Astrocyte (in vitro differentiated cells and primary cell): ENCODE results near the gene NTM. TPM values are rescaled to one million over a fixed set of nuclear protein-coding genes. Genes with fewer than 3 reads are reported as not detected.

ENCODE experiments used
- DNase-seq: peaks from one replicate; pipeline ENCODE4 v3.0.0-alpha.2; 2010; ENCODE audit warnings: low read depth
- FAIRE-seq: peaks from 2 replicates; lab custom pipeline; 2011; peaks lifted over from hg19 to GRCh38; lab: Jason Lieb, UNC
- H2AFZ ChIP-seq: 2 replicates; pipeline ENCODE4 v1.6.0; 2012; ENCODE audit warnings: low read depth, low read length, inconsistent platforms
- H3K27ac ChIP-seq: 2 replicates; pipeline ENCODE4 v1.5.1; 2011; ENCODE audit warnings: low read depth, low read length, inconsistent platforms
- H3K27me3 ChIP-seq: 2 replicates; pipeline ENCODE4 v1.6.0; 2011; ENCODE audit warnings: low read length, inconsistent platforms; ENCODE audit not compliant: insufficient read depth
- H3K36me3 ChIP-seq: 2 replicates; pipeline ENCODE4 v1.5.1; 2011; ENCODE audit warnings: low read length, inconsistent platforms; ENCODE audit not compliant: insufficient read depth
- H3K4me1 ChIP-seq: 2 replicates; pipeline ENCODE4 v1.5.1; 2011; ENCODE audit warnings: low read length, inconsistent platforms; ENCODE audit not compliant: insufficient read depth
- H3K4me2 ChIP-seq: 2 replicates; pipeline ENCODE4 v1.6.0; 2012; ENCODE audit warnings: low read length, inconsistent platforms
- H3K4me3 ChIP-seq: 2 replicates; pipeline ENCODE4 v1.5.1; 2011; ENCODE audit warnings: low read depth, mild to moderate bottlenecking, low read length, inconsistent platforms; ENCODE audit not compliant: insufficient read depth
- H3K79me2 ChIP-seq: 2 replicates; pipeline ENCODE4 v1.6.0; 2012; ENCODE audit warnings: mild to moderate bottlenecking, low read length, inconsistent platforms; ENCODE audit not compliant: insufficient read depth
- H3K9ac ChIP-seq: 2 replicates; pipeline ENCODE4 v1.6.0; 2012; ENCODE audit warnings: mild to moderate bottlenecking, low read length, inconsistent platforms
- H3K9me3 ChIP-seq: 2 replicates; pipeline ENCODE4 v1.5.1; 2012; ENCODE audit warnings: low read depth, mild to moderate bottlenecking, low read length, inconsistent platforms; ENCODE audit not compliant: insufficient read depth
- H4K20me1 ChIP-seq: 2 replicates; pipeline ENCODE4 v1.6.0; 2012; ENCODE audit warnings: low read length, inconsistent platforms; ENCODE audit not compliant: insufficient read depth
- H3K27ac Mint-ChIP-seq: one replicate; pipeline ENCODE4 v1.8.0; 2021; ENCODE audit warnings: mild to moderate bottlenecking, mixed read lengths; ENCODE audit not compliant: unreplicated experiment
- H3K27me3 Mint-ChIP-seq: one replicate; pipeline ENCODE4 v1.8.0; 2021; ENCODE audit warnings: low read depth, mixed read lengths; ENCODE audit not compliant: unreplicated experiment
- H3K36me3 Mint-ChIP-seq: one replicate; pipeline ENCODE4 v1.8.0; 2021; ENCODE audit warnings: low read depth, mixed read lengths; ENCODE audit not compliant: unreplicated experiment
- H3K4me1 Mint-ChIP-seq: one replicate; pipeline ENCODE4 v1.8.0; 2021; ENCODE audit warnings: low read depth, mixed read lengths; ENCODE audit not compliant: unreplicated experiment
- H3K4me3 Mint-ChIP-seq: one replicate; pipeline ENCODE4 v1.8.0; 2021; ENCODE audit warnings: mild to moderate bottlenecking, moderate library complexity, mixed read lengths; ENCODE audit not compliant: unreplicated experiment
- H3K9me3 Mint-ChIP-seq: one replicate; pipeline ENCODE4 v1.8.0; 2021; ENCODE audit warnings: mild to moderate bottlenecking, mixed read lengths; ENCODE audit not compliant: unreplicated experiment
- EZH2 ChIP-seq: IDR thresholded peaks from 2 replicates; pipeline ENCODE4 v1.6.1; 2012; ENCODE audit warnings: mild to moderate bottlenecking, low read length, inconsistent platforms; ENCODE audit not compliant: insufficient read depth
- total RNA-seq: library from RNA; stranded (reverse); gene quantifications from 2 replicates; pipeline ENCODE4 v1.2.1, GENCODE V29; 2021
- TF ChIP-seq, protein P1 (sequence below): IDR thresholded peaks from 2 replicates; pipeline ENCODE4 v1.5.1; 2011; ENCODE audit warnings: low read depth, mild to moderate bottlenecking, inconsistent platforms, low read length, moderate library complexity; ENCODE audit not compliant: insufficient read depth

NTM gene
- total RNA-seq, 1 donor from 2014 or later, result 98.2 TPM

- no peaks in the 10 kb centered on the region for H3K36me3 ChIP-seq
- H3K4me1 Mint-ChIP-seq, result peaks cover 14% of the 10 kb centered on the region
- no peaks in the 10 kb centered on the region for H3K9me3 ChIP-seq
- no peaks in the 10 kb centered on the region for H3K79me2 ChIP-seq
- FAIRE-seq, result no peak
- peaks cover 2% of the 10 kb centered on the region for H3K36me3 Mint-ChIP-seq
- H4K20me1 ChIP-seq, result no peaks in the 10 kb centered on the region
- H3K4me3 ChIP-seq, result no peak overlapping the region
- peak overlapping the region; percentile 40 for H3K4me2 ChIP-seq
- H3K27ac ChIP-seq, result no peak overlapping the region
- no peaks in the 10 kb centered on the region for H3K9me3 Mint-ChIP-seq
- H3K4me1 ChIP-seq, result peaks cover 11% of the 10 kb centered on the region
- H3K9ac ChIP-seq, result no peak overlapping the region
- no peak overlapping the region for H3K27ac Mint-ChIP-seq
- no peak for DNase-seq
- no peak overlapping the region for H3K4me3 Mint-ChIP-seq
- no peaks in the 10 kb centered on the region for H3K27me3 ChIP-seq
- H3K27me3 Mint-ChIP-seq, result peaks cover 14% of the 10 kb centered on the region
- H2AFZ ChIP-seq, result peak overlapping the region; percentile 20
- no peak for TF ChIP-seq EZH2
Observed at GRCh38 chr11:131695889-131696429, 325.5 kb downstream of the NTM start.

- no peaks in the 10 kb centered on the region for H3K36me3 ChIP-seq
- no peak for DNase-seq
- peaks cover 14% of the 10 kb centered on the region for H3K4me1 Mint-ChIP-seq
- H3K27me3 Mint-ChIP-seq, result peaks cover 14% of the 10 kb centered on the region
- H3K27ac ChIP-seq, result no peak overlapping the region
- no peaks in the 10 kb centered on the region for H3K9me3 Mint-ChIP-seq
- no peaks in the 10 kb centered on the region for H3K79me2 ChIP-seq
- H3K4me3 Mint-ChIP-seq, result no peak overlapping the region
- FAIRE-seq, result no peak
- peaks cover 2% of the 10 kb centered on the region for H3K36me3 Mint-ChIP-seq
- H2AFZ ChIP-seq, result no peak overlapping the region
- no peak overlapping the region for H3K27ac Mint-ChIP-seq
- H3K9ac ChIP-seq, result no peak overlapping the region
- H3K4me3 ChIP-seq, result no peak overlapping the region
- peak overlapping the region; percentile 40 for H3K4me2 ChIP-seq
- no peaks in the 10 kb centered on the region for H3K9me3 ChIP-seq
- TF ChIP-seq, protein P1, sequence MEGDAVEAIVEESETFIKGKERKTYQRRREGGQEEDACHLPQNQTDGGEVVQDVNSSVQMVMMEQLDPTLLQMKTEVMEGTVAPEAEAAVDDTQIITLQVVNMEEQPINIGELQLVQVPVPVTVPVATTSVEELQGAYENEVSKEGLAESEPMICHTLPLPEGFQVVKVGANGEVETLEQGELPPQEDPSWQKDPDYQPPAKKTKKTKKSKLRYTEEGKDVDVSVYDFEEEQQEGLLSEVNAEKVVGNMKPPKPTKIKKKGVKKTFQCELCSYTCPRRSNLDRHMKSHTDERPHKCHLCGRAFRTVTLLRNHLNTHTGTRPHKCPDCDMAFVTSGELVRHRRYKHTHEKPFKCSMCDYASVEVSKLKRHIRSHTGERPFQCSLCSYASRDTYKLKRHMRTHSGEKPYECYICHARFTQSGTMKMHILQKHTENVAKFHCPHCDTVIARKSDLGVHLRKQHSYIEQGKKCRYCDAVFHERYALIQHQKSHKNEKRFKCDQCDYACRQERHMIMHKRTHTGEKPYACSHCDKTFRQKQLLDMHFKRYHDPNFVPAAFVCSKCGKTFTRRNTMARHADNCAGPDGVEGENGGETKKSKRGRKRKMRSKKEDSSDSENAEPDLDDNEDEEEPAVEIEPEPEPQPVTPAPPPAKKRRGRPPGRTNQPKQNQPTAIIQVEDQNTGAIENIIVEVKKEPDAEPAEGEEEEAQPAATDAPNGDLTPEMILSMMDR, result no peak
- TF ChIP-seq EZH2, result no peak
- no peaks in the 10 kb centered on the region for H3K27me3 ChIP-seq
- H3K4me1 ChIP-seq, result peaks cover 11% of the 10 kb centered on the region
- no peaks in the 10 kb centered on the region for H4K20me1 ChIP-seq
Observed at GRCh38 chr11:131696690-131697089, 326.3 kb downstream of the NTM start.

GRCh38 chr11:131703311-131703710, 332.9 kb downstream of the NTM start:
- TF ChIP-seq, protein P1, result no peak
- TF ChIP-seq EZH2, result no peak
- H3K27me3 Mint-ChIP-seq, result peaks cover 4% of the 10 kb centered on the region

More at GRCh38 chr11:131703311-131703710, 332.9 kb downstream of the NTM start:
- Histone ChIP-seq H3K27ac (no peak overlapping the region), H4K20me1 (no peaks in the 10 kb centered on the region), H3K9ac (no peak overlapping the region), H2AFZ (no peak overlapping the region), H3K27me3 (no peaks in the 10 kb centered on the region), H3K4me2 (no peak overlapping the region), H3K79me2 (no peaks in the 10 kb centered on the region), H3K9me3 (no peaks in the 10 kb centered on the region), H3K36me3 (no peaks in the 10 kb centered on the region), H3K4me1 (no peaks in the 10 kb centered on the region), H3K4me3 (no peak overlapping the region)
- Mint-ChIP-seq H3K4me3 (no peak overlapping the region), H3K36me3 (peaks cover 2% of the 10 kb centered on the region), H3K4me1 (no peaks in the 10 kb centered on the region), H3K9me3 (peaks cover 8% of the 10 kb centered on the region), H3K27ac (no peak overlapping the region)
- DNase-seq, result no peak
- FAIRE-seq, result no peak
